Activated T-cell treated with anti-CD3 and anti-CD28 coated beads, Interleukin-2, amount 50 U/mL, for 1 hour (primary cell): ENCODE data around the gene CCDC89.
A peak's percentile ranks its signal among the peaks of the same experiment; 100 is the strongest.
"Not testable (repeated sequence)": the region's sequence is repeated elsewhere in the genome, so short reads cannot be mapped to it uniquely, and the experiment has no call there.

Experiments
- DNase-seq: peaks from one replicate; pipeline ENCODE4 v3.0.0-alpha.2; 2020

Gene CCDC89

DNA sequence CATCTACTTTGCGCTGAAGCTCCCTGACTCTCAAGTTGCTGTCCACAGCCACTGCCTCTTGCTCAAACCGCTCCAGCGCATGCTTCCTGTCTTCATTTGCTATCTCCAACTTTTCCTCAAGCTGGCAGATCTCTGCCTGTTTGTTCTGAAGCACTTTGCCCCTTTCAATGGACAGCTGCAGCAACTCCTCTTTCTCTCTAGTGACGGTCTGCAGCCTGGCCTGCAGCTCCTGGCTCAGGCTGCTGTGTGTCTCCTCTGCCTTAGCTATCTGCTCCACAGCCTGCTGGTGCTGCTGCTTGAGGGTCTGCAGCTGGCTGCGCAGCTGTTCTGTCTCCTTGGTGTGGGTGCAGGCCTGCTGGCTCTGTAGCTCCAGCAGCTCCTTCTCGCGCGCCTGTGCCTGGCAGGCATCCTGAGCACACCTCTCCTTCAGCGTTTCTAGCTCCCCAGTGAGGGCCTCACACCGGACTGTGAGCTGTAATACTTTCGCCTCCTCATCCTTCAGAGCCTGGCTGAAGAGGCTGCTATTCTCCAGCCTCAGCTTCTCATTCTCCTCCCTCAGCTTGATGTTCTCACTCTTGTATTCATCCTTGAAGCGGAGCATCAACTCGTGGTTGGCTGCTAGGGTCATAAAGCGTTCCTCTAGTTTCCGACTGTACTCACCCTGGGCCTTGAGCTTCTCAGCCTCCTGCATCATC lies 723 bp downstream of the CCDC89 start:
- no peak for DNase-seq

DNA sequence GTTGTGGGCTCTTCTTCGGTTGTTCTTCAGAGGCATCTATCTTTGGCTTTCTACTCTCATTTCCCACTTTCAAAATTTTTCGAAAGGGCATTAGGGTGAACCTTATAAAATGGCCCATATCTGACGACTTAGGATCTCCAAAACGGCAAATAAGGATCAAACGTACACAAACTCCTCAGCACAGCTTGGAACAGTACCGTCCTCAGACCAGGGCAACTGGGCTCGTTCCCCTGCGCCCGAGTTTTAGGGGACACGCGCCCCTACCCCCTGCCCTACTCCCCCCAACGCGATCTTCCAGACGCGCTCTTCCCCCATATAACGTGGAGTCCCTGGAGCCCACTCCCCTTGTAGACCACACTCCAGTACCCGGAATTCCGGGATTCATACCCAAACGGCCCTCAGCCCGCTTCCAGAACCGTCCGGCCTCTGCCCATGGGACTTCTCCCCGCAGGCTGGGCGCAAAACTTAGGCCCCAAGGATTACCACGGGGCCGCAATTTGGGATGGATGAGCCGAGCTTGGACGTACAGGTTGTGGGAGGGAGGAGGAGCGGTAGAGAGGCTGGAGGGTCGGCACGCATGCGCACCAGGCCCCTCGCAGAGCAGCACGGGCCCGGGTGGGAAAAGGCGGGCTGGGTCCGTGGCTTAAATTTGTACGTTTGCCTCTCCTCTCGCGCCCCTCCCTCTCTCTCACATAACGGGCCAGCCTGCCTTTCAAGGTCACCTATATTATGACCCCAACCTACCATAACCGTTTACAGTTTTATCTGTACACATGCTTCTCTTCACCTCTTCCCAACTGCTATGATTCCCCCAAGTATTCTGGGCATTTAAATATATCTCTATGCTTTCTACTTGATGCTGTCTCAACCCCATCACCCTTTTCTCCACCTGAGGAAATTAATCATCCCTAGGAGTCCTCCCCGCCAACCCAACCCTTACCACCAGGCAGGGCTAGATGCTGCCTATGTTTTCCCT lies 3.4 kb downstream of the CCDC89 start:
- peak; percentile 68 for DNase-seq

DNA sequence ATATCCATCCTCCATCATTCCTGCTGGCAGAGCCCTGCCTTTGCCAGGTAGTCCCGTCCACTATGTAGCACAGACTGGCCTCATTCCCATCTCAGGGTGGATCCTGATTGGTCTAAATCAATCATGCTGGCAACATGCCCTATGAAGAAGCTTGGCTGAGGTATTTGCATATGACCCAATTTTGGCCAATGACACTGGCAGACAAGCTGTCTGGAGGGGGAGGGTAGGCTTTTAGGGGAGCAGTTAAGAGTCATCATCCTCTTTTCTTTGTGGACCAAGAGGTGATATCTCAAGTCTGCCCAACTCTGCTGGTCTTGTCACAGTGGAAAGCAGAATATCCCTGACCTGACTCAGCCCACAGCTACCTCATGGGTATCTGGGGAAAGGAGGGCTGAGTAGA lies 5.1 kb downstream of the CCDC89 start:
- DNase-seq = no peak

DNA sequence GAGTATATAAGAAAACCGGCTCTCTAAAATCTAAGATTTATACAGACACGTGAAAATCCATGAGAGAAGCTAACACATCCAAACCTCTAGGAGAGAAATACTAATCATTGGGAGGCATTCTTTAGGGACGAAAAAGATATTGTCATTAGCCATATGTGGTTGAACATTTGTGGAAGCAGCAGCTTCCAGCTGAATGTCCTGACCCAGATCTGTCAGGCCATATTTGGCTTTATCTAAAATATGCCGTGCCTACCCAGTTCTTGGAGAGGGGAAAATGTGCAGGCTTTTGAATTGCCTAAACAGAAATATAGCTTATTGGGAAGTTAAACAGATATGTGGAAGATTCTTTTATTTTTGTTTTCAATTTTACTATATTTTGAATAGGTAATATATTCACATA lies 6.4 kb downstream of the CCDC89 start:
- no peak for DNase-seq

DNA sequence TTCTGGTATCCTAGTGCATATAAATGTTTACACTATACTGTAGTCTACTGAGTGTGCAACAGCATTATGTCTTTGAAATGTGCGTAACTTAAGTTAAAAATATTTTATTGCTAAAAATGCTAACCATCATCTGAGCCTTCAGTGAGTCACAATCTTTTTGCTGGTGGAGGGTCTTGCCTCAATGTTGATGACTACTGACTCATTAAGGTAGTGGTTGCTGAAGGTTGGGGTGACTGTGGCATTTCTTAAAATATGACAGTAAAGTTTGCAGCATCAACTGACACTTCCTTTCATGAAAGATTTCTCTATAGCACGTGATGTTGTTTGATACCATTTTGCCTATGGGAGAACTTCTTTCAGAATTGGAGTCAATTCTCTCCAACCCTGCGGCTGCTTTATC lies 12.6 kb downstream of the CCDC89 start:
- no peak for DNase-seq

DNA sequence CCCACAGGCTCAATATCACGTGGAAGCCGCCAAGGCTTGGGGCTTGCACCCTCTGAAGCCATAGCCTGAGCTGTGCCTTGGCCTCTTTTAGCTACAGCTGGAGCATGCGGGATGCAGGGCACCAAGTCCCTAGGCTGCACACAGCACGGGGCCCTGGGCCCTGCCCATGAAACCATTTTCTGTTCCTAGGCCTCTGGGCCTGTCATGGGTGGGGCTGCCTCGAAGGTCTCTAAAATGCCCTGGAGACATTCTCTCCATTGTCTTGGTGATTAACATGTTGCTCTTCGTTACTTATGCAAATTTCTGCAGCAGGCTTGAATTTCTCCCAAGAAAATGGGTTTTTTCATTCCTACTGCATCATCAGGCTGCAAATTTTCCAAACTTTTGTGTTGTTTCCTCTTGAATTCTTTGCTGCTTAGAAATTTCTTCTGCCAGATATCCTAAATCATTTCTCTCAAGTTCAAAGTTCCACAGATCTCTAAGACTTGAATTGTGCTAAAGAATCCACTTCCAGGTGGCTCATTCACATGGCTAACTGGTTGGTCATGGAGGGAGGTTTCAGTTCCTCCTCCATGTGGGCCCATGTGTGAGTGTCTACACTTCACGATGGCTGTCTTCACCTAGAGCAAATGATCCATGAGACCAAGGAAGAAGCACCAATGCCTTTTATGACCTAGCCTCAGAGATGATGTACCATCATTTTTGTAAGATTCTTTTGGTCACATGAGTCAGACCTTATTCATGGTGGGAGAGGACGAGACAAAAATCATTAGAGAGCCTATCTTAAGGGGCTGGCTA lies 13.7 kb downstream of the CCDC89 start:
- DNase-seq = no peak

DNA sequence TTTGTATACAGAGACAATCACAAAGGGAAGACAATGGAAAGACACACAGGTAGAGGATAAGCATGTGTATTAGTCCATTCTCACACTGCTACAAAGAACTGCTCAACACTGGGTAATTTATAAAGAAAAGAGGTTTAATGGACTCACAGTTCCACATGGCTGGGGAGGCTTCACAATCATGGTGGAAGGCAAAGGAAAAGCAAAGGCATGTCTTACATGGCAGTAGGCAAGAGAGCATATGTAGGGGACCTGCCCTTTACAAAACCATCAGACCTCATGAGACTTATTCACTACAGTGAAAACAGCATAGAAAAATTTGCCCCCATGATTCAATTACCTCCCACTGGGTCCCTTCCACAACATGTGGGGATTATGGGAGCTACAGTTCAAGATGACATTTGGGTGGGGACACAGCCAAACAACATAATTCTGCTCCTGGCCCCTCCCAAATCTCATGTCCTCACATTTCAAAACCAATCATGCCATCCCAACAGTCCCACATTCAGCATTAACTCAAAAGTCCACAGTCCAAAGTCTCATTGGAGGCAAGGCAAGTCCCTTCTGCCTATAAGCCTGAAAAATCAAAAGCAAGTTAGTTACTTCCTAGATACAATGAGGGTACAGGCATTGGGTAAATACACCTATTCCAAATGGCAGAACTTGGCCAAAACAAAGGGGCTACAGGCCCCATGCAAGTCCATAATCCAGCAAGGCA lies 14.9 kb downstream of the CCDC89 start:
- not testable (repeated sequence) for DNase-seq

DNA sequence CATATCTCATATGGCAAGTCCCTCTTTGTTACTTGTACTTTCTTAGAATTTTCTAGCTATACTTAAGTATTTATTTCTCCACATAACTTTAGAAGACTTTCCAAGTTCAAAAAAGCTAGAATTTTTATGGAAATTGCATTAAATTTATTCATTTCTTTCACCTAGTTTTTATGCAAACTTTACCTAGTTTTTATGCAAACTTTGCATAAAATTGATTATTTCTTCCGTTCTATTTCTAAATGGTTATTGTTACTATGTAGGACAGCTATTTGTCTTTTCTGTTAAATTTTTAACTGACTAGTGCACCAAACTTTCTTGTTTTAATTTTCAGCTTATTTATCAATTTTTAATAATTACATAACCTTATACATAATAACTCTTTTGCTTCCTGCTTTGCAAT lies 17.8 kb downstream of the CCDC89 start:
- DNase-seq = no peak

DNA sequence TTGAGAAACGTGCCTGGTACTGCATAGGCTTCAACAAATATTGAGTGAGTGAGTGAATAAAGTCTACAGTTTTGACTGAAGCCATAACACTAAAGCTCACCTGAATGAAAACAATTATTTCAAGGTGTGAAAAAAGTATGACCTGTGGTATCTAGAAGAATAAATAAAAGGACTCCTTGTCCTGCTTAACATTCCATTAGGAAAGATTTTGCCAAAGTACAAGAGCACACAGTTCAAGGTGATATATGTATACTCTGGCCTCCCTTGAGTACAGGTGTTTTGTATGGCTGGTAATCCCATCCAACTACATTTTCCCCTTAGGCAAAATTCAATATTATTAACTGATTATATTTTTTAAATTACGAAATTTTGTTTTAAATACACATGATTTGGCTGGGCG lies 19.3 kb downstream of the CCDC89 start:
- no peak for DNase-seq

DNA sequence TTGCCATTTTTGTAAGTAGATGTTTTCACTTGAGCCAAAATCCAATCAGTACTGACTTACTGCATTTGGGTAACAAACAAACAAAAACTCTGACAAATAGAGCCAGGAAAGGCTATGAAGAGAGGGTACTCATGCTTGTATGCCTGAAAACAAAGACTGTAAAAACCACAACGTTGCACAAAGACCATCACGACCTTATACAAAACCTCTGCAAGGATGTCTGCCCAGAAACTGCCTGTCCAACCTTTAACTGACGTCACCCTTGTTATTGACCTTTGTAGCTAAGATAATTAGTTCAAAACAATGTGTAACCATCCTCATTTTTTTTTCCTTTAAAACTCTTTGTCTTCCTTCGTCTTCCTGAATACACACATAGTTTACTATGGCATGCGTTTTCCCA lies 20.3 kb downstream of the CCDC89 start:
- DNase-seq = no peak

DNA sequence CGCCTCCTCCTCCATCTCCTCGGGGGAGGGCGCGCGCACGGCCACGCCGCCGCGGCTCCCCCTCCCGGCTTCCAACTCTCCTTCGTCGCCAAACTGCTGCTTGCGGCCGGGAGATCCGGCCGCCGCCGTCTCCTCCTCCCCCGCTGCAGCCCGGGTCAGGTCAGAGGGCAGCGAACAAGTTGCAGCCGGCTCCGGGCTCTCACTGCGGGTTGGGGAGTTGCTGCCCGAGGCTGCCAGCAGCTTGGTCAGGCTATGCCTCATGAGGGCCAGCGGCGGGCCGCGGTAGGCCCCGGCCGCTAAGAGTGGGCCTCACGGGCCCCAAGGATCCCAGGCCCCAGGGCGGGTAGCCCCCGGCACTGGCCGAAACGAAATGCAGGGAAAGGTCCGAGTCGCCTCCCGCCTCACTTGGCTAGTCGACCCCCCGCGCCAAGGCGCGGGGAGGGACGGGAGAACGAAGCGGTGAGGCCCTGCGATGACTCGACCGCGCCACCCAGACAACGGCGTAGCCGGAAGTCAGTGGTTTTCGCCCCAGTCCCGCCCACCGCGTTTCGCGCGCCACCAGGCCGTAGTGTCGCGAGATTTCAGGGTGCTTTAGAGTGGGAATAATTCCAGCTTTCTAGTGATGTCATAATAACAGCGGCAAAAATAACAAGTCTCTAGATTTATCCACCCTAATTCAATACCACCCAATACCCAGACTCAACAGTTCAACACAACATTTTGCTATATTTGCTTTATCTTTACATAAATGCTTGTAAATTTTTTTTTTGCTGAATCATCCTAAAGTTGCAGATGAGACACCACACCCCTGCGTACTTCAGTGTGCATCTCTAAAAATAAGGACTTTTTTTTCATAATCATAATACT lies 21.1 kb downstream of the CCDC89 start, which contains the start of gene CREBZF:
Gene CREBZF, minus strand, starts transcription at position 515 of the 867 bp plus-strand sequence. Its CDS starts 254 bp downstream, at position 261.
- peak; percentile 91 for DNase-seq

DNA sequence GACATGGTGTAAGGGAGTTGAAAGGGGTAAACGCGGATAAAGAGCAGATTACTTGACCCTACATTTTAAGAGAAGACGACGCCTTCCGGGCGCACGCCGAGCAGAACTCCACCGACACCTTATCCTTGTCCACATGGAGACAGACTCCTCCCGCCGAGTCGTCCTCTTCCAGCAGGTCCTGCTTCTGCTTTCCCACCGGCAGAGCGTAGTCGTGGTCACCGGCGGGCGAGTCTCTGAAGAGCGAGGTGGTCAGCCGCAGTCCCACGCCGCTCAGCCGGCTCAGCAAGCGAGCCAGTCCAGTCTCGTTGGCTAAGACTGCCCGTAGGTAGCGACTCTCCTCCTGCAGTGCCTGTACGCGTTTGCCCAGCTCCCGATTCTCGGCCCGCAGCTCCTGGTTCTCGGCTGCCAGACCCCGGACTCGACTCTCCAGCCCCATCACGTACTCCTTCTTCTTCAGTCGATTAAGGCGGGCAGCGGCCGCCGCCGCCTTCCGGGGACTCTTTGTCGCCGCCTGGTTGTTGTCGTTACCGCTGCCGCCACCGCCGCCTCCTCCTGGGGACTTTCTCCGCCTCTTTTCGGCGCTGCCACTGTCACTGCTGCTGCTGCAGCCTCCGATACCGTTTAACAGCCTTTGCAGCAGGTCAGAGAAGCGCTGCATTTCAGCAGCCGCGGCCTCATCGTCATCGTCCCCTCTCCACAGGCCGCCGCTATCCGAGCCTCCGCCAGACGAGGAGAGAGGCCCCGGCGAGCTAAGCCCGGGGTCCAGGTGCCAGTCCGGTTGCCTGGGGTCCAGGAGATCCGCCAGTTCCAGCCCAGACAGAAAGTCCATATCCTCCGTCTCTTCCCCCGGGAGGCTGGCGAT lies 22.0 kb downstream of the CCDC89 start:
- peak; percentile 90 for DNase-seq

DNA sequence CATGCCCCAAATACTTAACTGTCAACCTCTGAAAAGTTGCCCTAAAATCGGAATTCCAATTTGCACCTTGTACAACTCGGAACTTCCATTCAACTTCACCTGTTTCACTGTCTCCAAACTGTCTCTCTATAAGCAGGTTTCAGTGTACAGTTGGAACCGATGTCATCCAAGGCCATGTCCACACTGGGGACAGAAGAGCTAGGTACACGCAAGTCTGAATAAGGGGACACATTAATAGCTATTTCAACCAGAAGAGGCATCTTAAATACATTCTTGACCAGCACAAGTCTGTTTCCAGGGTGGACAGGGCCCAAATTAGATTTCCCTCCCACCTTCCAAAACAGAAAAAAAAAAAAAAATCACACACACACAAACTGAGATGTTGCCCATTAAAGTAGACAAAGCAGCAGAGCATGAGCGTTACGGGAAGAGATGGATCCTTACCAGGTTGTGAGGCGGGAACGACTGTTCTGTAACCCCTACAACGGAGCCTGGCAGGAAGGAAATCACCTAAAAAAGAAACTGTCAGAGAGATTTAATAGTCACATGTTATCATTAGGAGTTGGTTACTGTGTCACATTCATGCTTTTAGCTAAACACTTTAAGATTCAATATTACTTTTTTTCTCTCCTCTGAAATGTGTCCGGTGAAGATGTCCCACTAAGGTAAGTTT lies 22.8 kb downstream of the CCDC89 start:
- no peak for DNase-seq

DNA sequence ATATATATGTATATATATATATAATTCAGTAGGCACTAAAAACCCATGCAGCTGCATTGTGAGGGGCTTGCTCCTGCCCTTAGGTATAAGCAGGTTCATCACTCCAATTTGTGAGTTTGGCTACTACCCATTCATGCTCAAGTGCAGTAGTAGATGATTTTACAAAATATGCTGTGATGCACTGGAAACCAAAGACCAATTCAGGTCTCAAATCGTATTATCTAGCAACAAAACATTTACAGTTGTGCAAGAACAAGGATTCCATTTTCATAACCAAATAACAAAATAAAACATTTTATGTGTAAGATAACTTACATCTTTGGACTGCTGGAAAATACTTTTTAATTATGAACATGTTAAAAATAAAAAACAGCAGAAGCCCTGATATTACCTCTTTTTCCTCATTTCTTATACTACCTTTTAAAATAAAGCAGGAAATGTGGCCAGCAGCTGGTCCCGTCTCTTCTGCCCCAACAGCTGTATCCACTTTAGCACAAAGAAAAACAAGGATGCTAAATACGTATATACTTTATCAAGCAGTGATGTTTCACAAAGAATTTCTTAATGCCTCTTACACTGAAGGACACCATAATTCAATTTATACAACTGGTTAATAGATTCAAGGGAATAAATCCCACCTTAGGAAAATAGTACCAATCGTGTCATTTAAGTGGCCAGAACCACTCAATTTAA lies 23.9 kb downstream of the CCDC89 start:
- no peak for DNase-seq

DNA sequence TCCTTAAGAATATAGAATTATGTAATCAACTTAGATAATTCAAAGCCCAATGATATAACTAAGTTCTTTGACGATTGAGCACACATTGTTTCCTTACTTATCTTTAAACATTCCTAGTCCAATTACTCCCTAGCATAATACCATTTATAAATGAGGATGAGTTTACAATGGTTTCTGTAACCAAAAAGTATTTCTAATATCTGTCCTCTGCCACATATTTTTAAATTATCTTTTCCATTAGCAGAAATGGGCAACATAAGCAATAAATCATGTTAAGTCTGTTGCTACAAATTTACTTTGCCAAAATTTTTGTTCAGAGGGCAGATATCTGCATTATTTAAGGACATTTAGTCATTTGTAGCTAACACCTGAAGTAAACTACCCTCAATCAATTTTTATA lies 27.8 kb downstream of the CCDC89 start:
- DNase-seq = no peak

DNA sequence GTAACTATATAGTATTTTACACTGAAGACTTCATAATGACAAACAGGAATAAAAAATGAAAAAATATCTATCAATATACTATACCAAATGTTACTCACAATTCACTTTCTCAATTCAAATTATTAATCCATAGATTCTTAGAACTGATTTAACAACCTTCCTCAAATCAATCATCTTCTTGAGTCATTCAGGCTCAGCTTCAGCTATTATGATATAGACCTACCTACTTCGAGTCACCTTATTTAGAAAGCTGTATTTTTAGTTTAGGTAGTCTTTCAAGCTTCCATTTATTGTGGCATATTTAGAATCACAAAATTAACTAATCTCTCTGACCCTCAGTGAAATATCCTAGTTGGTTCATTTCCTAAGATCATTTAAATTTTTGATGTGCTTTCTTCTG lies 29.2 kb downstream of the CCDC89 start:
- DNase-seq = no peak

DNA sequence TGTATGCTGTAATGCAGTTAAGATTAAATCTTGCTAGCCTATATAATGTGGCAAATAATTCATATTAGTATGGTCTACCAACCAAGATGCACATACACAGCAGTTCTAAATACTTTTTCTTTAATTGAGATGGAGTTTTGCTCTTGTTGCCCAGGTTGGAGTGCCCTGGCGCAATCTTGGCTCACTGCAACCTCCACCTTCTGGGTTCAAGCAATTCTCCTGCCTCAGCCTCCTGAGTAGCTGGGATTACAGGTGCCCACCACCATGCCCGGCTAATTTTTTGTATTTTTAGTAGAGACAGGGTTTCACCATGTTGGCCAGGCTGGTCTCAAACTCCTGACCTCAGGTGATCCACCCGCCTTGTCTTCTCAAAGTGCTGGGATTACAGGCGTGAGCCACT lies 31.7 kb downstream of the CCDC89 start:
- DNase-seq = not testable (repeated sequence)

DNA sequence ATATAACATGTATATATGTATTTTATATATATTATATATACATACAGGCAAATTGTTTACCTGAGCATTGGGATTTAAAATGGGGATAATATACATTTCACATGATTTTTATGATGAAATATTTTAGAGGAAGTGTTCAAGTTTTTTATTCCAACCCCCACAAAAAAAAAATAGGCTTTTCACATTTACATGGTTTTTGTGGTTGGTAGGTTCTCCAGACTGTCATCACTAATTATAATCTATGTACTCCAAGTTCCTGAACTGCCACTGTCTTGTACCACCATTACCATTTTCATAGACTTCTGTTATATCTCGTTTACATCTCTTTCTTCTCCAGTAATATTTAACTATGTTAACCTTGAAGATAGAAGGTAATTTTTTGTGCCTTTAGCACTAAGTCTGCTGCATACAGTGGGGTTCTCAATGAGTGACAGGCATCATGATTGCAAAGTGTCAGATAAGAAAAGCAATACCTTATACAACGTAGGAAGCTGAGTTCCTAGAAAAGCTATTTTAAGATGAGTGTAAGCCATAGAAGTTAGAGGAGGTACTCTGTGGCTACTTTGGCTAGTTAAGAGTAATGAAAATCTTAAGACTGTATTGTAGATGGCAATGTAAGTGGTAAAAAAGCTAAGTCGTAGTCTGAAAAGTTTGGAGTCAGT lies 33.1 kb downstream of the CCDC89 start:
- DNase-seq = no peak

DNA sequence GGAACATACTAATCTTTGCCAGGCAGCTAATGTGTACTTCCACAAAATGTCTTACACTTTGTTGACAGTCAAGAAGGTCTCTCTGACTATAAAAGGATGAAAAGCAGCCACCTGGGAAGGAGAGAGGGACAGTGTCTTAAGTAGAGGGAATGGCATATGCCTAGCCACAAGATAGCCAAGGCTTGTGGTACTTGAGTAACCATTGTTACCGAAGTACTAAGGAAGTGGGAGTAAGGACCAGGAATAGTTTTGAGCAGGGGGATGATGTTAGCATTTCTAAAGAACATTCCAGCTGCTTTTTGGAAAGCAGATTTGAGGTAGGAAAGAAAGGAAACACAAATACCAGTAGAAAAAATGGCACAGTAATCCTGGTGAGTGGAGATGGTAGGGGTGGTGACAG lies 34.9 kb downstream of the CCDC89 start:
- DNase-seq = no peak
